ENCODE measurements around the gene ZNF518A.

GRCh38 chr10:96130326-96130995 is 364 bp downstream of the ZNF518A start:
- TF ChIP-seq CTCF (conservative IDR thresholded peaks at IDR 0.05) (no peak), EZH2 (IDR thresholded peaks at IDR 0.05; ENCODE audit: low read depth) (no peak)
